NOMO-1 treated with dmso at 0.1 percent for 144 hours (cell line): ENCODE results near the gene ACSM2A.
"Not testable (repeated sequence)": the region's sequence is repeated elsewhere in the genome, so short reads cannot be mapped to it uniquely, and the experiment has no call there.

Experiments
- DNase-seq: peaks from one replicate; lab custom pipeline; 2025; ENCODE audit not compliant: unreplicated experiment; lab: John Stamatoyannopoulos, UW

ACSM2A gene

DNA sequence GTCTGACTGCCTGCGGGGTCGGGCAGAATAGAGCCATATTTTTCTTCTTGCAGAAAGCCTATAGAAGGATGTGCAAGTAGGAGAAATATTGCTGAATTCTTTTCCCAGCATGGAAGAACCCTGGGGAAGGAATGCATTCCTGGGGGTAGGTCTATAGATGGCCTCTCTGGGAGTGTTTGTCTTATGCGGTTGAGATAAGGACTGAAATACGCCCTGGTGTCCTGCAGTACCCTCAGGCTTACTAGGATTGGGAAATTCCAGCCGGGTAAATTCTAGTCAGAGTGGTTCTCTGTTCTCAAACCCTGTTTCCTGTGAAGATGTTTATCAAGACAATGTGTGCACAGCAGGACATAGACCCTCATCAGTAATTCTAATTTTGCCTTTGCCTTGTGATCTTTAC, 2.3 kb downstream of the ACSM2A start:
- not testable (repeated sequence) for DNase-seq

DNA sequence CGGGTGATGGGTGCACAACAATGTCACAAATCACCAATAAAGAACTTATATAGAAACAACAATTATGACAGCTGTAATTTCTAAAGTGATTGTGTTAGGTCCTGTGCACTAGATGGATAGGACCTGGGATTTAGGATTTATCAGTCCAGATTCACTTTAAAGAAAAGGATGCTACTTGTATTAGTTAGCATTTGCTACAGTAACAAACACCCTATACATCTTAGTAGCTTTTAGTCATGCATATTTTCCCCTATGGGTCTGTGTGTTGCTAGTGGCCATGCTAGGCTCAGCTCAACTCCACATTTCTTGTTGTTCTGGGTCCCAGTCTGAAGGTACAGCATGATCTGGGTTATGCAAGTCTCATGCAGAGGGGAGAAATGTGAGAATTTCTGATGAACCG, 7.9 kb downstream of the ACSM2A start:
- not testable (repeated sequence) for DNase-seq

DNA sequence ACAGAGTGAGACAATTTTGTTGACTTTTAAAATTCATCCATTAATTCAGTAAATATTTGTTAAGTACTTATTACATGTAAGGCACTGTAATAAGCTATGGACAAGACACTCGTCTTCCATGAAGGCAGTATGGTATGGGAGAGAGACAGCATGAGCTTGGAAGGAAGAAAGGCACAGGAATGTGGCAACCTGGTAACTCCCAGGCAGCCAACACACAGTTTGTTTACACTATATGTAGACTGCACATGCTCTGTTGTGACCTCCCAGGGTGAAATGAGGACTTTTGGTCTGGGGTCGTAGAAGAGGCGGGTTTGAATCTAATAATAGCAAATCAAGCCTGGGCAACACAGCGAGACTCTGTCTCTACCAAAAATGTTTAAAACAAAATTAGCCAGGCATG, 9.0 kb downstream of the ACSM2A start:
- not testable (repeated sequence) for DNase-seq

DNA sequence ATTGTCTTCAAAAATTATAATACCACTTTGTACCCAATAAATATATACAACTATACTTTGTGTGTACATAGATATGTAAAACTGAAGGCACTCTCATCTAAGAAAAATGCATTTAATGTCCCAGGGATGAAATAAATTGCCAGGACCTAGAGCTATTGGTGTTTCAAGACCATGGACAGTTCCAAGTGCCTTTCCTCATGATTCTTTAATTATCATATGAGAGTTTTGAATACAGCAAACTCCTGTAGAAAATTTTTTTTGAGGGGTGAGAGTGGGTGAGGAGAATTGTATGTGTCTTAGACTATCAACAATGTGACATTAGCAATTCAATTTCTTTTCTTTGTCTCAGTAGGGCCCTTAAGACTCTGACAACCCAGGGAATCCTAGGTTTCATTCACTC, 17.6 kb downstream of the ACSM2A start:
- DNase-seq, result not testable (repeated sequence)

DNA sequence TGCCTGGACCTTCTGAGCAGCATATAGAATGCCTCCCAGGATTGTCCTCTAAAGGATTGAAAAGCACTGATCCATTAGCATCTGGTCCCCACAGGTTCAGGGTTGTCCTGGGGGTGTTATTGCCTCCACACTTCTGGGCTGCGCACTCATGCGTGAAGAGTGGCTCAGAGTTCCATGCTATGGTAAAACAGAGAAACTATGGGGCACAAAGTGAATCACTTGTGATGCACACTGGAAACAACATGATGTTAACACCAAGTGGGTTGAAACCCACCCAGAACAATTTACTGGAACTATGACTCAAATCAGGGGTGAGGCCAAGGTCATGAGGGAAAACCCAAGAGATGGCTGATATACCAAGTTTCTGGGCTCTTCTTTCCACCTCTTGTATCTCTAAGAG, 18.6 kb downstream of the ACSM2A start:
- not testable (repeated sequence) for DNase-seq

DNA sequence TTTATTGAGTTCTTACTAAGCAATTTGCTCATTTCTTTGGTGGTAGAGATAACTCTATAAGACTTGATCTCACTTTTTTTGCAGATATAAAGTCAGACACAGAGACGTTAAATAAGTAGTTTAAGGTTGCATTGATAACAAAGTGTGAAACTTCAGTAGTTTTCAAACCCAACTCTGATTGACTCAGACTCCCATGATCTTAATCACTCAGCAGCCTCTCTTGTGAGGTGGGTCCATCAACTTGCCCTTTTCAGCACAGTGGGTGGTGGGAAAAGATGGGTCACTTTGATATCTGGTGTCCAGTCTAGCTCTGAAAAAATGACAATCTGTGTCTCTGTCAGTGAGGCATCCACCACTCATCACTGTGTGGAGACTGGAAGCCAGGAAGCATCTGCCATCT, 19.4 kb downstream of the ACSM2A start:
- DNase-seq, result not testable (repeated sequence)

DNA sequence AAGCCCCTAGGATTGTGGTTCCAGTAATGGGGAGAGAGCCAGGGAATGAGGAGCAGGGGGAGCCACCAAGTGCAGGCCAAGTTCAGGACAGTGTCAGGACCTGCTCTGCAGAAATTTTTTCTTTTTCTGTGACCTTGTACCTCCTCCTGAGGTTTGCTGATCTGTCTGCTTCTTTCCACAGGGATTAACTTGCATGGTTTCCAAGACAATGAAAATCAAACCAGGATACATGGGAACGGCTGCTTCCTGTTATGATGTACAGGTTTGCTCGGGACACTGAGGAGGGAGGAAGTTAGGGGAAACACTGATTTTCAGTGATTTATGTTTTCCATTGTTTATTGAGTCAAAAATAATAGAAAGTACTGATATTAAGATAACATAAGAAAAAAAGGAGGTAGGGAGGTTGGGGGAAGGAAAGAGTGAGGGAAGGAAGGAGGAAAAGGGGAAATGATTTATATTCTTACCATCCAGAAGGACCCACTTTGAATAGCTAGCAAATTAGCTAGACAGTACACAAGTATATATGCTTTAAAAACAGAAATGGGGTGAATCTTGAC, 25.9 kb downstream of the ACSM2A start:
- not testable (repeated sequence) for DNase-seq

DNA sequence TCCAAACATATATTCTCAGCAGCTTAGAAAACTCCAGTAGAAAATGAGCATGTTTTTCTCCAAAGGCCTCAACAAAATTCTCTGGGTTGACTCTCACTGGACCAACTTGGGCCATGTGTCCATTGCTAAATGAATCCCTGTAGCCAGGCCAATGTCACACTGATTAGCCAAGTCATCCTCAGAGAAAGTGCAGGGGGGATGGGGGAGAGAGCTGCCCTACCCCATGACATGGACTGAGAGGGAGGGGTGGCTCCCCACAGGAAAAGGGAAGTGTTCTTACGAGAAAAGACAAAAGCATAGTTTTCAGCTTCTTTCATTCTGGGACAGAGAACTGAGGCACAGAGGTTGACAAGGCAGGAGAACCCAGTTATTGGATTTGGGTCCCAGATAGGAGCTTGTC, 32.7 kb downstream of the ACSM2A start:
- not testable (repeated sequence) for DNase-seq

DNA sequence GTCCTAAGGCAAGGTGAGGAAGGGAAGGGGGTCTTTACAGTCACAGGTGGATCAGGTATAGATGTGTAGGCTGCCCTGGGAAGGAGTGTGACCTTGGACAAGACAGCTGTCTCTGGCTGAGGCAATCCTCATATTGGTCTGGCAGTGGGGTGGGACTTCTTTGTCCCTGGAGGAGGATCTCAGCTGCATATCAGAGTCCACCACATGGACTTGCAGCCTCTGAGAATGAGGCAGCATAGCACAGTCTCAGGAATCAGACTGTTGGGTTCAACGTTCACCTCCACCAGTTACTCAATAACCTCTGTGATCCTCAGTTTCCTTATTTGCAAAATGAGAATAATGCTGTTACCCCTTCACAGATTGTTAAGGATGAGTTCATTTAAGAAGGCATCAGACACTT, 33.4 kb downstream of the ACSM2A start:
- DNase-seq, result no peak

DNA sequence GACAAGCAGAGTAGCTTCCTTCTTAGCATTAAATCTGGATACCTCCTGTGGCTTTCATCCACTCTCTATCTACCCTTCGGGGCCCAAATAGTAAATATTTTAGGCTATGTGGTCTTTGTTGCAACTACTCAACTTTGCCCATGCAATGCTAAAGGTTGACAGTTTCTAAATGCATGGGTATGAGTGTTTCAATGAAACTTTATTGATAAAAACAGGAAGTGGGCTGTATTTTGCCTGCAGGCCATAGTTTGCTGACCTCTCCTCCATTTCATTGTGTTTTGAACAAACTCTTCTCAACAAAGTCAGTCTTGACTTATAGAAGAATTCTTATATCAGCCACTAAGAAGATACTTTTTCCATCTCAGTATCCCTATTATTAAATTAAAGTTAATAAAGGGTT, 34.1 kb downstream of the ACSM2A start:
- no peak for DNase-seq

DNA sequence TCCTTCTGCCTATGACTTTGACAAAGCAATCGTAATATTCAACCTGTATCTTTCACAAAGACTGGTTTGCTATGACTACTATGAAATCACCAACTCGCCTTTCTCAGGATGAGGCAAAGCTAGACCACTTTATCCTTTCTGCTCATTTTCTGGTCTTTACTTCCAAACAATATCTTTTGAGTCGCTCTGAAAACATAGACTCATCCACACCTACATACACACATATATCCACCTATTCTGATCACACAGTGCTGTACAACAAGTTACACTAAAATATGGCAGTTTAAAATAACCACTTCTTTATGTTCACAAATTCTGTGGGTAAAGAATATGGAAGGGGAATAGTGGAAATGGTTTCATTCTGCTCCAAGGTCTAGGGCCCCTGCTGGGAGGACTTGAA, 39.7 kb downstream of the ACSM2A start:
- DNase-seq, result not testable (repeated sequence)

DNA sequence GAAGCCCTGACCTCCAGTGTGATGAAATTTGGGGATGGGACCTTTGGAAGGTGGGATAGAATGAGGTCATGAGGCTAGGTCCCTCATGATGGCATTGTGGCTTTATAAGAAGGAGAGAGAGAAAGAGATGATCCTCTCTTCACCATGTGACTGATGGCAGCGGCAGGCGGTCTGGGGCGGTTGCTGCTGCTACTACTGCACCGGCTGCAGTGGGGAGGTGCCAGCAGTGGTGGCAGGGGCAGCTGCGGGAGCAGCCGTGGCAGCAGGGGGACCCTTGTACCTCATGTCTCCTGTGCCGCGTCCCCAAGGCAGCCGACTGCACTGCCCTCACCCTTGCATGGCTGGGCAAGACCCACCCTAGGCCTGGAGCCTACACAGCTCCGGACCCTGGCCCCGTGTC, 40.1 kb downstream of the ACSM2A start:
- not testable (repeated sequence) for DNase-seq

DNA sequence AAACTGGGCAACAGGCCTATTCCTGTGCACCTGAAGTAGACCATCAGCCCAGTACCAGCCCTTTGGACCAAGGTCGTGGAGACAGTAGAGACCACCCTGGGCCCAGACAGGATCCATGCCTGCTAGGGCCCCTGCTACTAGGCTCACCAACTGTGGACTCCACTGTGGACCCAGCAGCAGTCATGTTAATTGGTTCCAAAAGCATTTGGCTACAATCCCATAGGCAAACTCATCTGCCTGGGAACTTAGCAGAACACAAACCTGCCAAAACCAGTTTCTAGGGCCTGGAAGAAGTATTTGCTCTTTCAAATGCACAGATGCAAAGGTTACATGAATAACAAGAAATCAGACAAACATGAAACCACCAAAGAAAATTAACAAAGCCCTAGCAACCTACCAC, 53.1 kb downstream of the ACSM2A start:
- no peak for DNase-seq

DNA sequence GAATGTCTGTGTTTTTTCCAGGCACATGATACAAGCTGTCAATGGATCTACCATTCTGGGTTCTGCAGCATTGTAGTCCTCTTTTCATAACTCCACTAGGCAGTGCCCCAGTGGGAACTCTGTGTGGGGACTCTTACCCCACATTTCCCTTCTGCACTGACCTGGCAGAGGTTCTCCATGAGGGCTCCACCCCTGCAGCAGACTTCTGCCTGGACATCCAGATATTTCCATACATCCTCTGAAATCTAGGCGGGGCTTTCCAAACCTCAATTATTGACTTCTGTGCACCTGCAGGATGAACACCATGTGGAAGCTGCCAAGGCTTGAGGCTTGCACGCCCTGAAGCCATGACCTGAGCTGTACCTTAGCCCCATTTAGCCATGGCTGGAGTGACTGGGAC, 56.0 kb downstream of the ACSM2A start:
- no peak for DNase-seq

DNA sequence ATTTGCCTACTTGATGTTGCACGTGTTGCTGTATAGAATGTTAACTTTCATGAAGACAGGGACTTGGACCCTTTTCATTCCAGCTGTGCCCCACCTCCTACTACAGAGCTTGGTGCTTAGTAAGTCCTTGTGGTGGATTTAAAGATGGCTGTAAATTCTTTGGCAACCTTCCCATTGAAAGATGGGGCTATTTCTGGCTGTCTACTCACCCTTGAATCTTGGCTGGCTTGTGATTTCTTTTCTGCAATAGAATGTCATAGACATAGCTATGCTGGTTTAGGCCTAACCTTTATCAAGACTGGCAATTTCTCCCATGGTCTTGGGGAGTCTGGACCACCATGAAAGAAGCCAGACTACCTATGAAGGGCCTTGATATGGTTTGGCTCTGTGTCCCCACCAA, 59.0 kb downstream of the ACSM2A start:
- no peak for DNase-seq

DNA sequence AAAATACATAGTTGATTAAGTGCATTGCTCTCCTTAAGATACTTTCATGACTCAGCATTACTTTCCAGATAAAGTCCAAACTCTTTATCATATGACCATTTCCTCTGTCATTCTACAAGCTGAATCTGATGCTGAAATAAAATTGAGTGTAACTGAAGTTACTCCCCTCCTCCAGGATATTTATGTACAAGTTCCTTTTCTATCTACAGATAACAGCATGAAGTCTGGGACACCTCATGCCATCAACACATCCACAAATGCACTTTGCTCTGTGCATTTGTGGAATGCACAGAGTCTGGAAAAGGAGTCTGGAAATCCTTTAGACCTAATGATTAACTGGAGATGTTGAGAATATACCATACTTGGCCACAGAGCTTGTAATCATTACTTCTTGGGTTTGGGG, 64.4 kb downstream of the ACSM2A start:
- no peak for DNase-seq

DNA sequence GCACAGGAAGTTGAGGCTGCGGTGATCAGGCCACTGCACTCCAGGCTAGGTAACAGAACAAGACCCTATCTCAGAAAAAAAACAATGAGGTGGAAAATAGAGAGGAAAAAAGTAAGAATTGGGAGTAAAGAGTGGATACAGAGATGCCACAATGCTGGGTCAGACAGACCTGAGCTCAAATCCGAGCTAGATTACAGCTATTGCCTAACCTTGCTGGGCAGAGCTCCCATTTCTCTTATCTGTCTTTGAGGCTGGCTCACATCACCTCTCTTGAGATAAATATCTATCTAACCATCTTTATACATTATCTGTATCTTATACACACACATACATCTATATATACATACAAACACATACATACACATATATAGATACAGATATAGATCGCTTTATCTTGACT, 65.8 kb downstream of the ACSM2A start:
- DNase-seq, result no peak

DNA sequence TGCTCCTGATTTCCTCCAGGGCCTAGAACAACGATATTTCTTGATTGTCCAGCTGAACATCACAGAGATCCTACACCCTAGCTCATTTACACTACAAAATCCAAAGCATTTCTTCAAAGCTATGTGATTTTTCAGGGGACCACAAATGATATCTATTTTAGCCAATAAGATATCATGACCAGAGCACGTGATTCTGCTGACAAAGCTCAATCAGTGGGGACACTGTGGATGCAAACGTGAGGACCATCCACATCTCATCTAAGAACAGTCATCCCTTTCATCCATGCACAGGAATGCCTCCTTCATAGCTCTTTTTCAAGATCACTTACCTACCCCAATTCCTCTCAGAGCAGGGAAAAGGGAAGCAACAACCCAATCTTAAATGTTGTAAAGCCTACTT, 67.9 kb downstream of the ACSM2A start:
- no peak for DNase-seq

DNA sequence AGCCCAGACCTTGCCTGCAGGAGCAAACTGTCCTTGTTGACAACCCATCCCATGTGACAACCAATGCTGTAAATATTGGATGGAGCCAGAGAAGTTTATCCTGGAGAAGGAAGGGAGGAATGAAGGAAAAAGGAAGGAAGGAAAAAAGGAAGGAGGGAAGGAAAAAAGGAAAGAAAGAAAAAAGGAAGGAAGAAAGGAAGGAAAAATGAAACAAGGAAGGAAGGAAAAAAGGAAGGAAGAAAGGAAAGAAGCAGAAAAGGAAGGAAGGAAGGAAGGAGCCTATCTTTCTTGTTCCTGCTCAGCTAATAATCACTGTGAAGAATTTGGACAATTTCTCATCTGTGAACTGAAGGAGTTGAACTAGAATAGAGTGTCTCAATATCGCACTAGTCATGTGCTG, 68.8 kb downstream of the ACSM2A start:
- DNase-seq, result no peak

DNA sequence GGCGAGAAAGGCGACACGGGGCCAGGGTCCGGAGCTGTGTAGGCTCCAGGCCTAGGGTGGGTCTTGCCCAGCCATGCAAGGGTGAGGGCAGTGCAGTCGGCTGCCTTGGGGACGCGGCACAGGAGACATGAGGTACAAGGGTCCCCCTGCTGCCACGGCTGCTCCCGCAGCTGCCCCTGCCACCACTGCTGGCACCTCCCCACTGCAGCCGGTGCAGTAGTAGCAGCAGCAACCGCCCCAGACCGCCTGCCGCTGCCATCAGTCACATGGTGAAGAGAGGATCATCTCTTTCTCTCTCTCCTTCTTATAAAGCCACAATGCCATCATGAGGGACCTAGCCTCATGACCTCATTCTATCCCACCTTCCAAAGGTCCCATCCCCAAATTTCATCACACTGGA, 80.5 kb downstream of the ACSM2A start:
- not testable (repeated sequence) for DNase-seq

DNA sequence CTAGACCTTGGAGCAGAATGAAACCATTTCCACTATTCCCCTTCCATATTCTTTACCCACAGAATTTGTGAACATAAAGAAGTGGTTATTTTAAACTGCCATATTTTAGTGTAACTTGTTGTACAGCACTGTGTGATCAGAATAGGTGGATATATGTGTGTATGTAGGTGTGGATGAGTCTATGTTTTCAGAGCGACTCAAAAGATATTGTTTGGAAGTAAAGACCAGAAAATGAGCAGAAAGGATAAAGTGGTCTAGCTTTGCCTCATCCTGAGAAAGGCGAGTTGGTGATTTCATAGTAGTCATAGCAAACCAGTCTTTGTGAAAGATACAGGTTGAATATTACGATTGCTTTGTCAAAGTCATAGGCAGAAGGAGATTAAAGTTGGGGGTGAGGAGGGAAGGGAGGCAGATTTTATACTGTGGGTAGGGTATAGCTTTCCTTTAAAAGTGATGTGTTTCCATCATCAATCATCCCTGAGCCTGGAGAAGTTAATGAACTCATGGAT, 81.0 kb downstream of the ACSM2A start:
- not testable (repeated sequence) for DNase-seq

DNA sequence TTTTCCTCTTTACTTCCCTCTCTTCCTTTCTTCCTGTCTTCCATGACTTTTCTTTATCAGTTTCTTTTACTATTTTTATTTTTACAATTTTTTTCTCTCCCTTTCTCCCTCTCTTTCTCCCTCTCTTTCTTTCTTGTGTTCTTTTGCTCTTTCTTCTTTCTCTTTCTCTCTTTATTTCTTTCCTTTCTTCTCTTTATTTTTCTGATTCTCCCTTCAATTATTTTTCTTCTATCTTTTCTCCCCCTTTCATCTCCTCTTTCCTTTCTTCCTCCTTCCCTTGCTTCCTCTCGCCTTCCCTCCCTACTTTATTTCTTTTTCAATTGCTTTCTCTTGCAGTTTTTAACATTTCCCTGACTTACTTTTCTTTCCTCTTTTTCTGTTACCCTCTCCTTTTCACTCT, 85.3 kb downstream of the ACSM2A start:
- DNase-seq, result not testable (repeated sequence)
